Dedifferentiated amniotic fluid mesenchymal stem cell (primary cell): ENCODE data around the gene FLG2.

Experiments
- DNase-seq: peaks from one replicate; pipeline ENCODE4 v3.0.0-alpha.2; 2016; ENCODE audit errors: extremely low spot score

Gene FLG2

DNA sequence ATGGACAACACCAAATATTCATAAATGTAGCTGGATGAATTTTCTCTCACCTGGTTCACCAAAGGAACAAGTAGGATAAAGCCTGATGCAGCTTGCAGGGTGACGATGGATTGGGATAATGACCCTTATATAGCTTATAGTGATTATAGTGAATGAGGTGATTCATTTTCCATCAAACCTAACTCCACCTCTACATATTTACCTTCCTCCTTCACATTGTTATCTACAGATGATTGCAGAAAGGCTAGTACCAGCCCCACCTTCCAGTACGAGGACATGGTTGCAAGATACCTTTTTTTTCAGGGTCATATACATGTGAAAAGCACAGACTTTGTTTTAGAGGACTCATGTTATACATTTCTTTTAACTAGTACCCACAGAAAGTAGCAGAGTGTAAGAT, at the start of gene FLG2:
TSS of gene FLG2 (minus strand) at position 101 of the 400 bp plus-strand sequence. CDS start 1,122 bp downstream, outside the sequence.
- DNase-seq: no peak

DNA sequence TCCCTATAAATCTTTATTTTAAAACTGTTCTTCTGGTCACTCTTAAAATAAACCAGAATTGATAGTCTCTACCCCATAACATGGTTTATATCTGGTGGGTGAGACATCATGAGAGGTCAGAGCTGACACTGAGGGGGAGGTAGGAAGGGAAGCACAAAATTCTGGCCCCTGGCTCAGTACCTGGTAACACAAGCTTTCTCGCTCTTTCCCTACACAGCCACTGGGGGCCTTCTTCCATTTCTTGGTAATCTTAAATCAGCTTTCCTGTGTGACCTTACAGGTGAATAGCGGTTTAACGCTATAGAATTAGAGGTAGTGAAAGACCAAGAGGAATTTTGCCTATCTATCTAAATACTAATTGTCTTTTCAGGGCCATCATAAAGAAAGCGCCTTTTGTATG, 48.9 kb upstream of the FLG2 start:
- DNase-seq: no peak

DNA sequence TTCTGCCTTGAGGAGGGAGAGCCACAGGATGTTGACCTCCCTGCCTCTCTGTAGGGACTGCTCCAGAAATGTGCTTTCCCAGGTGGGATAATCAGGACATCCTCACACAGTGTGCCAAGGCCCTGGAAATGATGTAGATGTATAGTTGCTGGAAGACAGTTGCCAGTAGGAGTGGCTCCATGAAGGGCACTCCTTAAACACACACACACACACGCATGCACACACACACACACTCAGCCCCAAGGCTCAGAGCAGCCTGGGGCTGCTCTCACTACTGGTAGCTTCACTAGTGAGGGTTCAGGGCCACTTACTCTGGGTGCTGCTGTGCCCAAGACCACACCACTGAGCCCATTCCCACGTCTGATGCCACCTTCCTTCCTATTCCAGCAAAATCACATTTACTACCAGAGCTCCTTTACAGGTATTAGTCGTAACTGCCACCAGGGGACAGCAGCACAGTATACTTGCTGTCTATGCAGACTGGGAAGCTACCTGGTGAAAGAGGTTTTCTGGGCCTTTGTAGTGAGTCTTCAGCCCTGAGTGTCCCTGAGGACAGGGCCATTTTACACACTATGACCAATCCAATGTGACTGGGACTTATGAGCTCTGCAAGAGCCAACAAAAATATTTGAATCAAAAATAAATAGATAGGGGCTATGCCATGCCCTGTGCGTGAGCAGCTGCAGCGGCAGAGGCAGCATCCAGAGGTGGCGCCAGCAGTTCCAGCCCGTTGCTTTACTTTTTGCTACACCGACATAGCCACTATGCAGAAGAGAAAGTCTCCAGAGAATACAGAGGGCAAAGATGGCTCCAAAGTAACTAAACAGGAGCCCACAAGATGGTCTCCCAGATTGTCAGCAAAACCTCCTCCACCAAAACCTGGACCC, 39.2 kb upstream of the FLG2 start:
- no peak for DNase-seq

DNA sequence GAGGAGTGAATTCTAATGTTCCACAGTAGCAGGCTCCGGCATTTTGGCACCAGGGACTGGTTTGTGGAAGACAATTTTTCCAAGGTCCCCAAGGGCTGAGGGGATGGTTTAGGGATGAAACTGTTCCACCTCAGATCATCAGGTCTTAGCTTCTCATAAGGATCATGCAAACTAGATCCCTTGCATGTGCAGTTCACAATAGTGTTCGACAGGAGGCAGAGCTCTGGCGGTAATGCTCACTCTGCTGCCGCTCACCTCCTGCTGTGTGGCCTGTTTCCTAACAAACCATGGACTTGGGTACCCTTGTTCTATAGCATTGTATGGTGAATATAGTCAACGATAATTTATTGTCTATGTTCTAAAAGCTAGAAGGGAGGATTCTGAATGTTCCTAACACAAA, 37.7 kb upstream of the FLG2 start:
- DNase-seq: no peak

DNA sequence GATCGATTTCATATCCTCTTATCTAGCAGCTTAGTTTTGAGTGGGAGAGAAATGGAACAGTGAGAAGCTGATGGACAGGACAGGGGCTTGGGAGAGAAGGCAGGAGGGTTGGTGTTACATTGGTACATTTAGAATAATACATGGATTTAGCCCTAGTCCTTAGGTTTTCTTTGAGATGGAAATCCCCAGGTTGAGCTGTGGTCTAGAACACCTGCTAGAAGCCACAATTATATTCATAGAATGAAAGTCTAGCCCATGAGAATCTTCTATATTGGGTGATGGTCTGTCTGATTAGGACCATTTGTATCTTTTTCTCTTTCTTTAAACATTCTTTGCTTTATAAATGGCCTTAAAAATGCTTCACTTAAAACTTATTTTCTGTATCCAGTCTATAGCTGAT, 34.3 kb upstream of the FLG2 start:
- DNase-seq: no peak

DNA sequence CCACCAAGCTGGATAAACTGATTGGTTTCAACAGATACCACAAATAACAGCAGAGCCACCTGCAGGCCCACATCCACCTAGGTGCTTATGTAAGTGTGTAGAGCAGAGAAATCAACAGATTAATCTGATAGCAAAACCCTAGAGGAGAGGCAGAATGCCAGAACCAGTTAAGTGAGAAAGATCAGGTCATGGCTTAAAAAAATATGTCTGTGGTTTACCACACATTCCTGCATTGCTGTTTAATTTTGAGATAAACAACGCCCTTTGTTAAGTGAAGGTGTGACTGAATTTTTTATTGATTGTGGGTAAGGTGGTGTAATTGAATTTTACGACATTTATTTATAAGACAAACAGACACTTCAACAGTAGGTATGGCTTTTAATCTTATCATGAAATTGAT, 33.1 kb upstream of the FLG2 start:
- DNase-seq: no peak

DNA sequence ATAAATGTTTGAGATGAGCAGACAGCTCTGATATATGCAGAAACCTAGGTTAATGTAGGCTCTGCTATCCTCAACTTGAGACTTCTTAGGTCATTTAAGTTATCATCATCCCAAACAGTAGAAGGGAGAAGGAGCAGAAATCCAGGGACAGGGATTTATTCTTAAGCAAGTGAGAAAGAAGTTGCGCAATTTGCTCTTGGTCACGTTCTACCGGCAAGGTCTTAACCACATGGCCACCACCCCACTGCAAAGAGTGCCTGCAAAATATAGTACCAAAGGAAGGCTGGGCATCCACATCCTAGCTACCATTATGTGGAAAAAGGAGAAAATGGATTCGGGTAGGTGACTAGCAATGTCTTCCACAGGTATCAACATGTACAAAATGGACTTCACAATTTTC, 29.1 kb upstream of the FLG2 start:
- no peak for DNase-seq

DNA sequence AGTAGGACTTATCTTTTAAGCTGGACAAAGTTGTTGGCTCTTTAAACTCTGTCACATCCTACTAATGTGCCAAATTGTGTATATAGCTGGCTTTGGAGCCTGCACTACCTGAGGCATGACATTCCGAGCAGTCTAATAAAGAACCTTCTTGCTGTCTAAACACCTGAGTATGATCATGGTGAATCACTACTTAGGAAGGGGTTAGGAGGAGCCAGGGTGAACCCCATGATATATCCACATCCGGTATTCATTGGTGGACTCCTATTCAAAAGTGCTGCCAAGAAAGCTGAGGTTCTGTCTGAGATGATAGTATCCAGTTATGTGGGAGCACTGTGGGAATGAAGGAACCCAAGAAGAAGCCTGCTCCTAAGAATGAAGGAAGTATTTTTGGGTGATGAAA, 27.1 kb upstream of the FLG2 start:
- DNase-seq: no peak

DNA sequence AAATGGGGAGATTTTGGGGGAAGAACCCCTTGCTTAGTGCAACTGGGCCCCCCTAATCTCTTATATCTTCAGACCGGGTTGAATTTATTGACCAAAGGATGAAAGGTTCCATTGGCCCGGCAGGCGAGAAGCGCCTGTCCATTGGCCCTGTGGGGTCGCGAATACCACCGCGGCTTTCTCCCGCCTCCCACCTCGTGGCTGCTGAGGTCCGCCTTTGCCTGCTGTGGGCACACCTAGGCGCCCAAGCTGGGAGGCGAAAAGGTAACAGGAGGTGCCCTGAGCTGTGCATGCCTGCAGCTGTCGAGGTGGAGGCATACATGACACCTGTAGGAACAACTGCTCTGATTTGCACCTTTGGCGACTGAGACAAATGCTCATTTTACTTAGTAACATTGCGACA, 21.1 kb upstream of the FLG2 start:
- DNase-seq: no peak

DNA sequence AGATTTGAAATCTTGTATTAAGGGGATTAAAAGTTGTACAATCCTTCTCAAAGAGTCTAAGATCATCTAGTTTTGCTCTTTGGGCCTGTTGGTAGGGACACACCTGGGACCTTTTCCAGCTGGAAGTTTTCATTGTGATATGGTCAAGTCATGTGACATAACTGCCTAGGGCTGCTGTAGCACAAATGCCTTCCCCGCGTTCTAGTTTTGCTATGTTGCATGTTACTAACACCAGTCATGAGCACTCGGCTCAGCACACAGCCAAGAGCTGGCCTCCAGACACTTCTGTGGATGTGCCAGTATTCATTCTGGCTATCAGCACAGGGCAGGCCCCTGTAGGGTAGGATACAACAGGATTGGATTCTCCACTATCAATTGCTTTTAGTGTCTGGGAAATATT, 14.6 kb upstream of the FLG2 start:
- DNase-seq: no peak

DNA sequence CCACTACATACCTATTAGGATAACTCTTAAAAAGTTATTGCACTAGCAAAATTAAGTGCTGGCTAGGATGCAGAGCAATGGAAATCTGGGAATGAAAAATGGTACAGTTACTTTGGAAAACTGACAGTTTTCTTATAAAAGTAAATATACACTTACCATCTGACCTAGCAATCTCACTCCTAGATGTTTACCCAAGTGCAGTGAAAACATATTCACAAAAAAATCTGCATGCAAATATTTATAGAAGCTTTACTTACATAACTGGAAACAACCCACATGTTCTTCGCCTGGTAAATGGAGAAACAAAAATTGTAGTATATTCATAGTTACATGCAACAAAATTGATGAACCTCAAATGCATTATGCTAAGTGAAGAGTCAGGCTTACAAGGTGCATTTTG, 12.9 kb upstream of the FLG2 start:
- DNase-seq: no peak

DNA sequence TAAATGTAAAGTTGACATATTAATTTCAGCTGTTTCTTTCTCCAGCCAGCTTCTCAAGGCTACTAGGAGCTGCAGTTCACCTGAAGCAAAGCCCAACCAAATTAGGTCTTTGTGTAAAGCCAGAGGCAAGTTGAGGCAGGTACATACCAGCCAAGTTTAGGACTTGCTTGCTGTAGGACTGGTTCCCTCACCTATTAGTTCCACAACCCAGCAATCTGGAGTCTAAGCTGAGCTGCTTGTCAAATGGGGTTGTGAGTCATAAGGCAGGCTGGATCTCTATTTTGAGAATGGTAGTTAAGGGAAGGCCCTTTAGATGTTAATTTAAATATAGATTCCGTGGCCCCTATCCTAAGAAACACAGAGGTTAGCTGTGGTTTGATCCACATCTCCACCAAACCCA, 7.6 kb upstream of the FLG2 start:
- no peak for DNase-seq

DNA sequence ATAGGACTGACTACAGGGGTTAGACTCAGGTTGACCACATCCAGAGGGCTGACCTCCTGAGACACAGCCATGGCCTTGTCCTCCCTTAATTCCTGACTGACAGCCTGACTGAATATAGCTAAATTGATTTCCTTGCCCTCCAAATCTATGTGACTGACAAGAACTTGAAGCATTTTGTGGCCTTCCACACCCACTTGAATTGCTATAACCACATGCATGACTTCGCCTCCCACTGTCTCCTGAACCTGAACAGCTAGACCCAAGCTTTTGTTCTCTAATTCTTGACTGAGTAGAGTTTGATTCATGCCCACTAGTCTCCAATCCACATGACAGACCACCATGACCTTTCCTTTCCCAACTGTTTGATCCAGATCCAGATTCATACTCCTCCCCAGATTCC, 3.1 kb downstream of the FLG2 start:
- DNase-seq: no peak

DNA sequence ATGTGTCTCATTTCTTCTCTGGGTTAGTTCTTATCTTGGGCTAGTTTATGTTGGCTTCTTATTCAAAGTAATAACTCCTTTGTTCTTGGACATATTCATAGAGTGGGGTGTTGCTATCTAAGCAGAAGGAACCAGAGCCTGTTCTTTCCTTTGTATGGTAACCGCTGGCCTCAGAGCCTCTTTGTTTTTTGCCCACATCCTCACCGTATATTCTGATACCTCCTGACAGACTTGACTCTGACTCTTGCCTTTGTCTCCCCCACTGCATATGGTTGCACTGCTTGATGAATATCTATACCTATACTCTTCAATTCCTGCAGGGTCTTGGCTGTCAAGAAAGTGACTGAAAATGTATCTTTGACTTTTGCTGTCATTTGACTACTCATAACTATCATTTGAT, 10.2 kb downstream of the FLG2 start:
- DNase-seq: no peak

DNA sequence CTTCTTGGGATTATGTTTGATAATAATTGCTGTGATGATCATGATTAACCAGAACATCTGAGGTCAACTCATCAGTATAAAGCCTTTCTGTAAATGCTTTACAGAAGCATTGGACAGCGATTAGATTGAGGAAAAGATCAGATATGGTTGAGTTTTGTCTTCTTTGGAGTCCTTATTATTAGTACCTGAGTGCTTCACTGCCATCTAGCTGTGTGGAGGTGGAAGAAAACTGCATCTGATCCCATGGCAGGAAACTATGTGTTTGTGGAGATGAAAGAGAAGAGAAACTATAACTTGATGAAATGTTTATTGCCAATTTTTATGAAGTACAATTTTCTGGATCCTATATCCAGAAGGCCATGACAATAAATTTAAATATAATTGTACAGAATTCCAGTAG, 11.4 kb downstream of the FLG2 start:
- DNase-seq: no peak

DNA sequence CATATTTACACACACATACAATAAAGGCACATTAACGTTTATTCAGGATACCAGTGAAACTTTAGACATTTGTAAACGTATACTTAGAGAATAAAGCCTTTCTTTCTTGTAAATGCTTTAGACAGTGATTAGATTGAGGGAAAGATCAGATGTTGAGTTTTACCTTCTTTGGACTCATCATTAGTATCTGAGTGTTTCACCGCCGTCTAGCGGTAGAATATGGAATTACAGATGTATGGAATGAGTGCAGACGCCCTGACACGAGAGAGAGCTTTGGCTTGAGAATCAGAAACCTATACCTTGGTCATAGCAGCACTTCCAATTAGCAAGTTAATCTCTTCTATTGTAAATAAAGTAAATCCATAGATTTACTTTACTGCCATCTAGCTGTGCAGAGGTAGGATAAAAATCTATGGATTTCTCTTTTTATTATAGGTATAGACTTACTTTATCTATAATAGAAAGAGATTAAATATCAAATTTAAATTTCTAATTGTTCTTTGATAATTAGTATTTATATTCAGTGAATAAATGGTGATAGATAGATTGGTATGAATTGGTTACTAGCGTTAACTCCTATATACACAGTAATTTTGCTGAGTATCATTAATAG, 12.6 kb downstream of the FLG2 start:
- no peak for DNase-seq

DNA sequence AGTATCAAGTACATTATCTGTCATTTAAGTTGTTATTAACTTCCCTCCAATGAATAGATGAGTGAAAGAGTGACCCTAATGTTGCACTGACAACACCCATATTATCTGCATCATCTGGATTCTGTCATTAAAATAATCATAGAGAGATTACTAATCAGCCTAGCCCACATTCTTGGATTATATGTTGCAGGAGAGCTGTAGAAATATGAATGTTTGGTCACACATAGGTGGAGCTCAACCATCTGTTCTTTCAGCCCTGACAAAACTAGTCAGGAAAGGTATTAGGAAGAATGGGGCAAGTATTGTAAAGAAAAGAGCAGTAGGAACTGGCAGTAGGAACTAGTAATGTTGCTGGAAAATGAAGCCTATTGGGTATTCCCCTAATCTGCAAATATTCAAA, 15.4 kb downstream of the FLG2 start:
- no peak for DNase-seq

DNA sequence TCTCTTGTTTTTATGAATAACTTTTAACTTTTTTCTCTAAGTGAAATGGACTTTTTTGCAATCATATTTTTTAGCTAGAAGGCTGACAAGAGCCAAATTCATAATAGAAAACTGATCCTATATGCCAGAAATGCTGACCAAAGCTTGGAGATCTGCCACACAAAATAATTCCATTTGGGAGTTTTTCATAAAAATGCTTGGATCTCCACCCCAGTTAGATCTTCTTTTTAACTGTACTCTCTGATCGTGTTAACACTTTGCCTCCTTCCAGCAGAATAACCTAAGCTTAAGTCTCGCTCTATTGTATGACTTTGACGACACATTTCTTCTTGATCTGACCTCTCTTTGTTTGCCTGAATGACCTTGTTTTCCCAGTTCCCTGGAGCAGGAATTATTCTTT, 16.8 kb downstream of the FLG2 start:
- no peak for DNase-seq

DNA sequence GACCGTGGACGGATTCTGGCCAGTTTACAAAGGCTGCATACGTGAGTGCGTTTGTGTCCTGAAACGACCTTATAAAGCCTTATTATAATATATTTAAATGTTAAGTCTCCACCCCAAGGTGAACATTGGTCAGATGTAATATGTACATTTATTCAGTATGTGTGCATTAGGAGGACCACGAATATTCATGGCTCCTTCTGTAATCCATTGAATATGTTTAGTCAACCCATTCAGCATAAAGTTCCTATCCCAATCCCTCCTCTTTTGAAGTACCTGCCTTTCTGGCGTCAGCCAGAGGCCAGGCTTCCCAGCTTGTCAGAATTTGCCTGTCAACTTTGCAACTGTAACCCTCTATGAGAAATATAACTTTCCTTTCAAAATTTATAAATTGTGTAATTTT, 24.4 kb downstream of the FLG2 start:
- DNase-seq: no peak

DNA sequence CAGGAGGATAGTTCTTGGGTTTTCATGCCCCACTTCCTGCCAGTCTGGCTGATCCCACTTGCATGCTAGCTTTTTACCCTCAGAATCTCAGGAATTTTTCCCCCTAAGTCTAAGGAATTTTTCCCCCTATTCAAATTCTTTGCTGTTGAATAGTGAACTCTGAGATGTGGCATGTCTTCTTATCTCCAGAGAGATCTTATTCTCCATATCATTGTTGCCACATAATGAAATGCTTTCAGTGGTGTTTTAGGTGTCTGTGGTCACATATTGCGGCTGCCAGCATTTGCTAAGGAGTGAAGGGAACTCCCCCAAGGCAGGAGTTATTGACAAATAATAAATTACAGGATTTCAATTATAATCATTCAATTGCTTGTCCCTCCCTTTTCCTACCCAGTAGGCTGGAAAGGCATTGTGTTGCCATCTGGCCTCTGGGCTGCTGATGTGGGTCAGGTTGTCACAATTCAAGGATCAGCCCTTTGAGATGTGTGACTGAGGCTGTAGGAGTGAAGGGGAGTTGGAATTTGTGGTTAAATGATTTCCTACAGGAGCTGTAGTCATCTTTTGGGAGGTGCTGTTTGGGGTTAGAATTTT, 30.9 kb downstream of the FLG2 start:
- DNase-seq: no peak

DNA sequence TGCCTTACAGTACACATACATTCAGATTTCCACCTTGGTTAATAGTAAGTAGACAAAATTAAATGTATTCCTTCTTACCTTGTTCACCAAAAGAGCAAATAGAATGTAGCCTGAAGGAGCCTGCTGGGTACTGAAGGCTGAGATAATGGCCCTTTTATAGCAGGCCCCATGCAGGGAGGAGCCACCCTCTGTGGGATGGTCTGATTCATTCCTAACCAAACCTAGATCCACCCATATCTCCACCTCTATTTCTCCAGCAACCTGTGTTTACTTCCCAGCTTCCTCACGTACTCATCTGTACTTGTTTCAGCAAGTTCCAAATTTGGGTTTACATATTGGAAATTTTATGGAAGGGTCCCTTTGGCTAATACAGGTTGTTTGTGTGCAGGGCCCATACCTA, 34.7 kb downstream of the FLG2 start, which contains the start of gene FLG:
TSS of gene FLG (minus strand) at position 129 of the 400 bp plus-strand sequence. CDS start 9,783 bp downstream, outside the sequence.
- DNase-seq: no peak

DNA sequence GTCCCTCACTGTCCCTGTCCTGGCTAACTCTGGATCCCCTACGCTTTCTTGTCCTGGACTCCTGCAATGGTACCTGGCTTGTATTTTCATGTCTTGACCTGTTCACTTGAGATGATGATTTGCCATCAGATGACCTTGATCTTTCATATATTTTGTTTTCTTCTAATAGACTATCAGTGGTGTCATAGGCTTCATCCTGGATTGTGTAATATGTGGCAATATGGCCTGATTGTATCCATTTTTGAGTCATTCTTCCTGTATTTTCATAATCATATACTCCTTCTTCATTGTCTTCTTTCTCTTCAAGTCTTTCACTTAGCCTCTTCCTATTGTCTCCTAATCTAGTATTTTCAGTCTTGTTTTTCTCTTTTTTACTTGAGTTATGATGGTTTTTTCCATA, 45.8 kb downstream of the FLG2 start:
- DNase-seq: no peak

DNA sequence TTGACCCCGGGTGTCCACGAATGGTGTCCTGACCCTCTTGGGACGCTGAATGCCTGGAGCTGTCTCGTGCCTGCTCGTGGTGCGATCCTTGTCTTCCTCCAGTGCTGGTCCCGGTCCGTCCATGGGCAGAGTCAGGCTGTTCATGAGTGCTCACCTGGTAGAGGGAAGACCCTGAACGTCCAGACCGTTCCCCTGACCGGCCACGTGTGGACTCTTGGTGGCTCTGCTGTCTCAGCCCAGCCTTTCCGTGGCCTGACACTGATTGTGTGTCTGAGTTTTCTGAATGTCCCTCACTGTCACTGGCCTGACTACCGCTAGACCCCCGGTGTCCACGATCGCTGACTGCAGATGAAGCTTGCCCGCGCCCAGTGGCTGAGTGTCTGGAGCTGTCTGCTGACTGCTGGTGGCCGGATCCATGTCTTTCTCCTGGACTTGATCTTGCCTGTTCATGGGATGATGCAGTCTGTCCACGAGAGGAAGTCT, 46.4 kb downstream of the FLG2 start:
- no peak for DNase-seq
